GM23338 (cell line): ENCODE data around the gene MEPE. TPM values are rescaled to one million over a fixed set of nuclear protein-coding genes. Genes with fewer than 3 reads are reported as not detected.

ENCODE experiments used
- ATAC-seq: fragments of 200-7000 bp; cut with Tn5 transposase; 3 replicates; pipeline ENCODE4 v1.9.1; 2020
- DNase-seq: peaks from one replicate; pipeline ENCODE4 v3.0.0-alpha.2; 2015; ENCODE audit warnings: low spot score
- H2AFZ ChIP-seq: fragments of 200-600 bp; sonication (generic); 2 replicates; pipeline ENCODE4 v1.8.0; 2016; ENCODE audit warnings: antibody characterized with exemption, mild to moderate bottlenecking, moderate library complexity
- H3F3A ChIP-seq: fragments of 200-600 bp; sonication (generic); replicated peaks from 2 replicates; pipeline ENCODE4 v1.8.0; 2017; ENCODE audit warnings: antibody characterized with exemption, mixed run types, low read depth
- H3K27ac ChIP-seq: fragments of 200-600 bp; sonication (generic); 2 replicates; pipeline ENCODE4 v1.6.1; 2016; ENCODE audit warnings: low read depth
- H3K27me3 ChIP-seq: fragments of 200-600 bp; sonication (generic); 2 replicates; pipeline ENCODE4 v1.8.0; 2016; ENCODE audit warnings: mild to moderate bottlenecking, mixed run types, moderate library complexity; ENCODE audit not compliant: insufficient read depth
- H3K36me3 ChIP-seq: fragments of 200-600 bp; sonication (generic); 2 replicates; pipeline ENCODE4 v1.8.0; 2016; ENCODE audit warnings: mild to moderate bottlenecking; ENCODE audit not compliant: insufficient read depth
- H3K4me1 ChIP-seq: fragments of 200-600 bp; sonication (generic); 2 replicates; pipeline ENCODE4 v1.8.0; 2016; ENCODE audit warnings: mild to moderate bottlenecking, moderate library complexity; ENCODE audit not compliant: insufficient read depth
- H3K4me2 ChIP-seq: fragments of 200-600 bp; sonication (generic); 2 replicates; pipeline ENCODE4 v1.7.1; 2017; ENCODE audit warnings: mixed run types
- H3K4me3 ChIP-seq: fragments of 200-600 bp; sonication (generic); 2 replicates; pipeline ENCODE4 v1.6.1; 2016; ENCODE audit warnings: mixed run types
- H3K79me2 ChIP-seq: fragments of 200-600 bp; sonication (generic); replicated peaks from 2 replicates; pipeline ENCODE4 v1.8.0; 2017; ENCODE audit warnings: mild to moderate bottlenecking; ENCODE audit not compliant: insufficient read depth
- H3K9me2 ChIP-seq: fragments of 200-600 bp; sonication (generic); 2 replicates; pipeline ENCODE4 v1.8.0; 2017; ENCODE audit not compliant: insufficient read depth
- H4K20me1 ChIP-seq: fragments of 200-600 bp; sonication (generic); replicated peaks from 2 replicates; pipeline ENCODE4 v1.8.0; 2017; ENCODE audit warnings: mild to moderate bottlenecking; ENCODE audit not compliant: insufficient read depth
- H3K27ac Mint-ChIP-seq: 2 replicates; pipeline ENCODE4 v1.8.0; 2020; ENCODE audit warnings: inconsistent platforms, mild to moderate bottlenecking, moderate library complexity, mixed read lengths
- H3K27me3 Mint-ChIP-seq: 3 replicates; pipeline ENCODE4 v1.8.0; 2022; ENCODE audit warnings: low read depth, mild to moderate bottlenecking, moderate library complexity, mixed read lengths, inconsistent platforms; ENCODE audit not compliant: insufficient read depth, poor library complexity
- H3K36me3 Mint-ChIP-seq: 3 replicates; pipeline ENCODE4 v1.8.0; 2021; ENCODE audit warnings: low read depth, mild to moderate bottlenecking, inconsistent platforms, moderate library complexity, mixed read lengths
- H3K4me1 Mint-ChIP-seq: 3 replicates; pipeline ENCODE4 v1.8.0; 2020; ENCODE audit warnings: mild to moderate bottlenecking, inconsistent platforms, mixed read lengths
- H3K4me3 Mint-ChIP-seq: 3 replicates; pipeline ENCODE4 v1.8.0; 2021; ENCODE audit warnings: moderate library complexity, mild to moderate bottlenecking, inconsistent platforms, mixed read lengths
- H3K9me3 Mint-ChIP-seq: 3 replicates; pipeline ENCODE4 v1.8.0; 2020; ENCODE audit warnings: moderate library complexity, mild to moderate bottlenecking, inconsistent platforms, mixed read lengths
- CREB1 ChIP-seq: fragments of 250-450 bp; sonication (Bioruptor Pico); IDR thresholded peaks from 2 replicates; pipeline ENCODE4 v1.5.0; 2020; ENCODE audit warnings: low read depth, mild to moderate bottlenecking, moderate library complexity
- CTCF ChIP-seq, 2 experiments: fragments of 200-600 bp in 1 of 2; sonication (generic) in 1 of 2; conservative IDR thresholded peaks; 2 replicates each; pipeline versions ENCODE4 v1.5.1 to v1.6.1; 2016 to 2017; ENCODE audit warnings: antibody characterized with exemption in 2 of 2, low read depth in 2 of 2, mild to moderate bottlenecking in 2 of 2, moderate library complexity in 1 of 2
- ETS1 ChIP-seq: IDR thresholded peaks from 2 replicates; pipeline ENCODE4 v1.6.1; 2016; ENCODE audit warnings: antibody characterized with exemption
- EZH2 ChIP-seq: fragments of 200-600 bp; sonication (generic); IDR thresholded peaks from one replicate; pipeline ENCODE4 v1.8.0; 2017; ENCODE audit warnings: antibody characterized with exemption, mild to moderate bottlenecking, low read depth; ENCODE audit not compliant: unreplicated experiment
- EZH2phosphoT487 ChIP-seq: fragments of 200-600 bp; sonication (generic); IDR thresholded peaks from one replicate; pipeline ENCODE4 v1.8.1; 2018; ENCODE audit warnings: antibody characterized with exemption; ENCODE audit not compliant: unreplicated experiment
- JUNB ChIP-seq: IDR thresholded peaks from one replicate; pipeline ENCODE4 v1.6.1; 2016; ENCODE audit warnings: antibody characterized with exemption; ENCODE audit not compliant: unreplicated experiment
- NANOG ChIP-seq: IDR thresholded peaks from 2 replicates; pipeline ENCODE4 v1.6.1; 2016; ENCODE audit warnings: antibody characterized with exemption, borderline replicate concordance
- POLR2AphosphoS5 ChIP-seq: IDR thresholded peaks from 2 replicates; pipeline ENCODE4 v1.6.1; 2016; ENCODE audit warnings: antibody characterized with exemption, low read depth
- REST ChIP-seq: IDR thresholded peaks from one replicate; pipeline ENCODE4 v1.6.1; 2018; ENCODE audit warnings: antibody characterized with exemption; ENCODE audit not compliant: unreplicated experiment
- STAT1 ChIP-seq: IDR thresholded peaks from one replicate; pipeline ENCODE4 v1.6.1; 2016; ENCODE audit warnings: antibody characterized with exemption; ENCODE audit not compliant: unreplicated experiment
- ZNF114 ChIP-seq: fragments of 250-450 bp; sonication (Bioruptor Pico); IDR thresholded peaks from 2 replicates; pipeline ENCODE4 v1.5.0; 2020; ENCODE audit warnings: mild to moderate bottlenecking, moderate library complexity
- ZNF331 ChIP-seq: fragments of 250-450 bp; sonication (Bioruptor Pico); IDR thresholded peaks from 2 replicates; pipeline ENCODE4 v1.5.0; 2020; ENCODE audit warnings: low read depth, mild to moderate bottlenecking, moderate library complexity
- ZNF462 ChIP-seq: fragments of 250-450 bp; sonication (Bioruptor Pico); IDR thresholded peaks from 2 replicates; pipeline ENCODE4 v1.5.0; 2020; ENCODE audit warnings: mild to moderate bottlenecking, moderate library complexity
- polyA plus RNA-seq: library from polyadenylated mRNA; unstranded; fragments of >200 nt; fragmentation: Nextera tagmentation; extraction: Ambion mirVana; gene quantifications from 2 replicates; pipeline ENCODE4 v1.2.1, GENCODE V29; 2016
- total RNA-seq: library from RNA; depleted of rRNA; stranded (reverse); fragments of >200 nt; shearing (Covaris generic); gene quantifications from 2 replicates; pipeline ENCODE4 v1.2.3, GENCODE V29; 2014

Gene MEPE
- total and polyA plus RNA-seq, 2 experiments from 2014 or later: not detected

- Histone ChIP-seq H3K4me3 (no peak overlapping the region), H3K36me3 (no peaks in the 10 kb centered on the region), H4K20me1 (no peaks in the 10 kb centered on the region), H3K27me3 (no peaks in the 10 kb centered on the region), H3K9me2 (no peaks in the 10 kb centered on the region), H3K4me1 (no peaks in the 10 kb centered on the region), H2AFZ (no peak overlapping the region), H3K79me2 (no peaks in the 10 kb centered on the region), H3F3A (no peaks in the 10 kb centered on the region), H3K27ac (no peak overlapping the region), H3K4me2 (no peak overlapping the region)
- TF ChIP-seq ETS1: no peak
- no peak for TF ChIP-seq NANOG
- no peak for TF ChIP-seq EZH2phosphoT487
- TF ChIP-seq CTCF (conservative IDR thresholded peaks at IDR 0.05; ENCODE audit: low read depth in 2 of 2): no peak
- no peak for TF ChIP-seq STAT1
- TF ChIP-seq ZNF331: no peak
- TF ChIP-seq POLR2AphosphoS5: no peak
- TF ChIP-seq JUNB: no peak
- no peak for TF ChIP-seq CREB1 (CRISPR knock-in tag)
- TF ChIP-seq REST: no peak
- no peak for TF ChIP-seq ZNF462 (CRISPR knock-in tag)
- no peak for TF ChIP-seq ZNF114 (CRISPR knock-in tag)
- TF ChIP-seq EZH2: no peak
- H3K4me3 Mint-ChIP-seq: no peak overlapping the region
- ATAC-seq (no peak), DNase-seq (no peak)
- no peak overlapping the region for H3K27ac Mint-ChIP-seq
- peaks cover 2% of the 10 kb centered on the region for H3K27me3 Mint-ChIP-seq
- H3K4me1 Mint-ChIP-seq: no peaks in the 10 kb centered on the region; the same call in 2 of the 3 replicates
- 0 out of 3 replicates have a peak, but pooled peaks cover 1% of the 10 kb centered on the region for H3K9me3 Mint-ChIP-seq
- H3K36me3 Mint-ChIP-seq: peaks cover 5% of the 10 kb centered on the region; the same call in 2 of the 3 replicates
These were observed 50.1 kb downstream of the MEPE start for GRCh38 chr4:87882861-87883260.
